Right kidney (tissue), 1 donor: ENCODE measurements around the gene SOD1.
"Not testable (repeated sequence)": the region's sequence is repeated elsewhere in the genome, so short reads cannot be mapped to it uniquely, and the experiment has no call there.

Source experiments
- DNase-seq: peaks from one replicate; pipeline ENCODE4 v3.0.0-alpha.2; 2016

Gene SOD1

DNA sequence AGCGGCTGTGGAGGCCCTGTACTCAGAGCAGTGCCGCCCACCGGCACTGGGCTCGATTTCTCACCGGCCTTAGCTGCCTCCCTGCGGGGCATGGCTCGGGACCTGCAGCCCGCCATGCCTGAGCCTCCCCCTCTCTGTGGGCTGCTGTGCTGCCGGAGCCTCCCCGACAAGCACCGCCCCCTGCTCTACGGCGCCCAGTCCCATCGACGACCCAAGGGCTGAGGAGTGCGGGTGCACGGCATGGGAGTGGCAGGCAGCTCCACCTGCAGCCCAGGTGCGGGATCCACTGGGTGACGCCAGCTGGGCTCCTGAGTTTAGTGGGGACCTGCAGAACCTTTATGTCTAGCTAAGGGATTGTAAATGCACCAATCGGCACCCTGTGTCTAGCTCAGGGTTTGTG is 5.2 kb upstream of the SOD1 start:
- no peak for DNase-seq

DNA sequence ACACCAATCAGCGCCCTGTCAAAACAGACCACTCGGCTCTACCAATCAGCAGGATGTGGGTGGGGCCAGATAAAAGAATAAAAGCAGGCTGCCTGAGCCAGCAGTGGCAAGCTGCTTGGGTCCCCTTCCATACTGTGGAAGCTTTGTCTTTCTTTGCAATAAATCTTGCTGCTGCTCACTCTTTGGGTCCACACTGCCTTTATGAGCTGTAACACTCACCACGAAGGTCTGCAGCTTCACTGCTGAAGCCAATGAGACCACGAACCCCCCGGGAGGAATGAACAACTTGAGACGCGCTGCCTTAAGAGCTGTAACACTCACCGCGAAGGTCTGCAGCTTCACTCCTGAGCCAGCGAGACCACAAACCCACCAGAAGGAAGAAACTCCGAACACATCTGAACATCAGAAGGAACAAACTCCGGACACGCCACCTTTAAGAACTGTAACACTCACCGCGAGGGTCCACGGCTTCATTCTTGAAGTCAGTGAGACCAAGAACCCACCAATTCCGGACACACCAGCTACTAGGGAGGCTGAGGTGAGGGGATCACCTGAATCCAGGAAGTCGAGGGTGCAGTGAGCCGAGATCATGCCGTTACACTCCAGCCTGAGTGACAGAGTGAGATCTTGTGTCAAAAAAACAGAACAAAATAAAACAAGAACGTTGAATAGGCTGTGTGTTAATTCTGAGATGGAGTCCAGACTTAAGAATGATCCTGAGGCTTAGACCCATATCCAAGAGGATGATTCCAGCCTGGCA is 4.5 kb upstream of the SOD1 start:
- DNase-seq: not testable (repeated sequence)

DNA sequence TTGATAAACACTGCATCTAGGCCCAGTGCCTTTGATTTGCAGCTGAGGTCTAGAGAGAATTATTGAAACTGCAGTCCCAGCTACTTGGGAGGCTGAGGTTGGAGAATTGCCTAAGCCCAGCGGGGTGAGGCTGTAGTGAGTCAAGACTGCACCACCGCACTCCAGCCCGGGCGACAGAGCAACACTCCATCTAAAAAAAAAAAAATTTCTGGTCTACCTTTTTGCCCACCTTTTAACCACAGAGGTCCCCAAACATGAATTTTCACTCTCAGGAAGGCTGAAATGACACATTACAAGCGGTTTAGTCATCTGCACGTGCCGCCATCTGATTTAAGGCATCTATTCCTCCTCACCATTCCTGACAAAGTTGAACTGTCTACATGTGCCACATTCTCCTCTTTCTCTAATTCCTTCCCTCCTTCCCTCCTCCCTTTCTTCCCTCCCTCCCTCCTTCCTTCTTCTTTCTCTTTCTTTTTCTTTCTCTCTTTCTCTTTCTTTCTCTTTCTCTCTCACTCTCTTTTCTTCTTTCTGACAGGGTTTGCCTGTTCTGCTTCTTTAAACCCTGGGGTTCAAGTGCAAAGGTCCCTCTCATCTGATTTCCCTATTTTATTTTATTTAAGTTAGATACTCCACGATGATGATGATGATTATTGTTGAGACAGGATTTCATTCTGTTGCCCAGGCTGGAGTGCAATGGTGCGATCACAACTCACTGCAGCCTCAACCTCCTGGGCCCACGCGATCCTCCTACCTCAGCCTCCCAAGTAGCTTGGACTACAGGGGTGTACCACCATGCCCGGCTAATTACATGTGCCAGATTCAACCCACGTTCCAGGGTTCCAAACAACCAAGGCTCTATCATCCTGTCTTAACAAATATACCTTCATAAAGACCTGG is 3.0 kb upstream of the SOD1 start:
- no peak for DNase-seq

DNA sequence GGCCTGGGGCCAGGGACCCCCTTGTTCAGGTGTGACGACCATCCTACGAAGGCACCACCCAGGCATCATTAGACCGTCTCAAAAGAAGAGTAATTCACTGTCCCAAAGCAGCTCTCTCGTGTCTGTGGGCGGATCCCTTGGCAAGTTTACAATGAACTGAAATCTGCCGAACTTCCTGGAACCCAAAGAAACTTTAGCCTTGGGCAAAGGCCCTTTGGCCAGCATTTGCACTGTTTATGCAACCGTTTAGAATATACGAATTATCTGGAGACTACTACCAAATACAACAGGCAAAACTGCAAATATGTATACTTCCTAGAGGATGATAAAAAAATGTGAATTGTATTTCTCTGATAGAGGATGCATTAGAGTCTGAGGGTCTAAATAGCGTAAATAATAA is 1.4 kb upstream of the SOD1 start:
- DNase-seq: no peak

DNA sequence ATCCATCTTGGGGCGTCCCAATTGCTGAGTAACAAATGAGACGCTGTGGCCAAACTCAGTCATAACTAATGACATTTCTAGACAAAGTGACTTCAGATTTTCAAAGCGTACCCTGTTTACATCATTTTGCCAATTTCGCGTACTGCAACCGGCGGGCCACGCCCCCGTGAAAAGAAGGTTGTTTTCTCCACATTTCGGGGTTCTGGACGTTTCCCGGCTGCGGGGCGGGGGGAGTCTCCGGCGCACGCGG is 282 bp upstream of the SOD1 start:
- DNase-seq: no peak

GRCh38 chr21:31660259-31660565 is 719 bp downstream of the SOD1 start:
- DNase-seq: peak; percentile 71

GRCh38 chr21:31660591-31660990 is 1.1 kb downstream of the SOD1 start:
- DNase-seq: no peak

GRCh38 chr21:31663584-31664249 is 4.2 kb downstream of the SOD1 start:
- no peak for DNase-seq

GRCh38 chr21:31665397-31665796 is 5.9 kb downstream of the SOD1 start:
- DNase-seq: no peak

GRCh38 chr21:31665869-31666268 is 6.4 kb downstream of the SOD1 start:
- DNase-seq: not testable (repeated sequence)

GRCh38 chr21:31666445-31667010 is 7.0 kb downstream of the SOD1 start:
- DNase-seq: no peak

- DNase-seq: no peak
Measured at GRCh38 chr21:31667132-31667531, 7.6 kb downstream of the SOD1 start.

GRCh38 chr21:31667639-31668038 is 8.1 kb downstream of the SOD1 start:
- no peak for DNase-seq

- DNase-seq: no peak
Measured at GRCh38 chr21:31668651-31669491, 9.4 kb downstream of the SOD1 start.

GRCh38 chr21:31670070-31670469 is 10.6 kb downstream of the SOD1 start:
- no peak for DNase-seq

- no peak for DNase-seq
Measured at GRCh38 chr21:31671146-31671716, 11.7 kb downstream of the SOD1 start.

DNA sequence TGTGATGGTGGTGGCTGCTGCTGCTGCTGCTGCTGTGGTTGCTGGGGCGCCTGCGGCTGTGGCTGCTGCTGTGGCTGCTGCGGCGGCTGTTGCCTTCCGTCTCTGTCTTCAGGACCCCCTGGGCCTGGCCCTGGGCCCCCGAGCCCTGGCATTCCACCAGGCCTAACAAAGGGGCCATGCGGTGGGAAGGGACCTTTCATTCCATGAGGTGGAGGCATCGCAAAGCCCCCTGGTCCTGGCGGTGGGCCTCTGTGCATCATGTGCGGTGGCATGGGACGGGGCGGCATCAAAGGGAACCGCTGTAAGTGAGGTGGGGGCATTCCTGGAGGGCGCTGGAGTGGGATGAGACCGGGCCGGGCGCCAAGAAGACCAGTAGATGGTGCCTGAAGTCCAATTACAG is 12.4 kb downstream of the SOD1 start:
- DNase-seq: no peak

GRCh38 chr21:31673321-31673912 is 13.9 kb downstream of the SOD1 start:
- DNase-seq: no peak

DNA sequence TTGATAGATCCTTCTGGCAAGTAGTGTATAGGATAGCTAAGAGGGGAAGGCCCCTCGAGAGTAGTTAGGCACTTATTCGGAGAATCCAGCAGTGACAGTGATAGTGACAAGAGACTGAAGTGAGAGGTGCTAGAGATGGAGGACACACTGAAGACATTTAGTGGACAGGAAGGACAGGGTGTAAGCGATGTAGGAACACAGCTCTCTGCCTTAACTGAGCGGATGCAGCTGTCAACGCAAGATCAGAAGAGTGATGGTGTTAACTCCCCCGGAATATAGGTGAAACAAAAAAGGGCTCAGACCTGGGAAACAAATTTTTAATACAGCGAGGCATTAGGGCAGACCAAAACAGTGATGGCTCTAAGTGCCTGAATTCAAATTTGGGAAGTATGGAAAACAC is 15.8 kb downstream of the SOD1 start:
- DNase-seq: no peak

GRCh38 chr21:31675960-31676359 is 16.5 kb downstream of the SOD1 start:
- no peak for DNase-seq

GRCh38 chr21:31677047-31677446 is 17.6 kb downstream of the SOD1 start:
- DNase-seq: no peak

DNA sequence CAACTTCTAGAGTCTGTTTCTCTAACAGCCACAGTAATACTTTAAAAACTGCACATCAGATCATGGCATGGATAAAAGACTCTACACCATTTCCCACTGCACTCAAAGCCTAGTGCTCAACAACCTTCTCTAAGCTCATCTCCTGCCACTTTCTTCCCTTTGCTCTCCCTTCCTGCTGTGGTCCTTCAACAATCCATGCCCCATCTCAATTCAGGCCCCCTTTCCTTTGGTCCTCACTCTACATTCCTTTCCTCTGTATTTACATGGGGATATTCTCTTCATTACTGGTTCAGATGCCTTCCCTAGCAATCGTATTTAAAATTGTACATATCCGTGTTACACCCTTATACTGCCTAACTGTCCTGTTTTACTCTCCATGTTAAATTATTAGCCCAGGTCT is 19.0 kb downstream of the SOD1 start:
- DNase-seq: no peak
